Sigmoid colon (tissue), 7 donors: ENCODE measurements around the gene JPH2. TPM values are rescaled to one million over a fixed set of nuclear protein-coding genes. Genes with fewer than 3 reads are reported as not detected.

Experiments used
- DNase-seq: peaks from one replicate; pipeline ENCODE4 v3.0.0-alpha.2; 2019
- H3K27ac ChIP-seq, 4 donors: fragments of 200-600 bp; sonication (generic); one replicate each; pipeline ENCODE4 v1.5.1; 2016 to 2019; ENCODE audit warnings: mild to moderate bottlenecking in 1 of 4
- H3K27me3 ChIP-seq, 3 donors: fragments of 200-600 bp; sonication (generic); one replicate each; pipeline ENCODE4 v1.5.1; 2019; ENCODE audit warnings: mild to moderate bottlenecking in 1 of 3
- H3K36me3 ChIP-seq, 4 donors: fragments of 200-600 bp; sonication (generic); one replicate each; pipeline ENCODE4 v1.5.1; 2016 to 2019
- H3K4me1 ChIP-seq, 4 donors: fragments of 200-600 bp; sonication (generic); one replicate each; pipeline ENCODE4 v1.5.1; 2017 to 2019
- H3K4me3 ChIP-seq, 4 donors: fragments of 200-600 bp; sonication (generic); one replicate each; pipeline ENCODE4 v1.5.1; 2017 to 2019; ENCODE audit warnings: mild to moderate bottlenecking in 2 of 4, moderate library complexity in 1 of 4
- H3K9me3 ChIP-seq, 4 donors: fragments of 200-600 bp in 3 of 4; sonication (generic) in 3 of 4; one replicate each; pipeline versions ENCODE4 v1.5.1 to v1.6.1; 2013 to 2019
- CTCF ChIP-seq, 4 experiments: fragments of 450-650 bp in 3 of 4; fragments of 200-600 bp in 1 of 4; IDR thresholded peaks; one replicate each; pipeline ENCODE4 v1.5.1; 2016 to 2019; ENCODE audit warnings: antibody characterized with exemption in 4 of 4, mild to moderate bottlenecking in 3 of 4, moderate library complexity in 2 of 4
- EP300 ChIP-seq, 4 donors: sonication (generic); formaldehyde crosslinking; IDR thresholded peaks; one replicate each; pipeline ENCODE4 v1.6.1; 2017; ENCODE audit warnings: antibody characterized with exemption in 4 of 4
- POLR2A ChIP-seq, 2 donors: fragments of 450-650 bp; IDR thresholded peaks; one replicate each; pipeline ENCODE4 v1.6.1; 2016; ENCODE audit warnings: antibody characterized with exemption in 2 of 2, mild to moderate bottlenecking in 2 of 2, moderate library complexity in 2 of 2
- POLR2AphosphoS5 ChIP-seq, 4 donors: sonication (generic); formaldehyde crosslinking; IDR thresholded peaks; one replicate each; pipeline ENCODE4 v1.6.1; 2017; ENCODE audit warnings: antibody characterized with exemption in 4 of 4
- WGBS, 2 donors: extraction: QIAGEN DNeasy Blood & Tissue Kit; methylation state at CpG; one replicate each; pipeline ENCODE4 v1.1.7; 2013; 5-methylcytosine and 5-hydroxymethylcytosine counted together
- intact Hi-C: fragments of 100-400 bp; cut with DNase I; formaldehyde crosslinking; loops from one replicate; pipeline ENCODE4 v1.15.1; 2023
- polyA plus RNA-seq, 3 donors: library from polyadenylated mRNA; stranded (reverse); fragments of 200-250 nt; gene quantifications; one replicate each; pipeline ENCODE4 v1.2.3, GENCODE V29; 2013
- total RNA-seq, 4 donors: library from RNA; depleted of rRNA; stranded (reverse); fragments of >200 nt; gene quantifications; one replicate each; pipeline ENCODE4 v1.1.0, GENCODE V29; 2016
- donor health status: healthy with polysubstance abuse.
- donor health status: Bipolar disorder and iron deficiency.
- donor health status: healthy.

JPH2 gene
- total and polyA plus RNA-seq, 7 donors, result 0.23 to 166 (median 52.0) TPM

GRCh38 chr20:44106615-44107014 lies 80.4 kb downstream of the JPH2 start:
- TF ChIP-seq EP300 (IDR thresholded peaks at IDR 0.05), result no peak
- no peak for TF ChIP-seq POLR2A (IDR thresholded peaks at IDR 0.05)
- no peak for TF ChIP-seq CTCF (IDR thresholded peaks at IDR 0.05)
- no peak for TF ChIP-seq POLR2AphosphoS5 (IDR thresholded peaks at IDR 0.05)
- Histone ChIP-seq H3K27ac (no peak overlapping the region), H3K4me1 (peaks cover 0 to 23% (median 10%) of the 10 kb centered on the region in 4 donors), H3K9me3 (peaks cover 0 to 6% (median 3%) of the 10 kb centered on the region in 4 donors), H3K4me3 (no peak overlapping the region), H3K36me3 (peaks cover 0 to 4% (median 0%) of the 10 kb centered on the region in 4 donors), H3K27me3 (no peaks in the 10 kb centered on the region)
- 80 to 85% methylated on average over 5 of the region's 5 CpGs for WGBS, 2 donors
- intact Hi-C loops, result no loop called here
- no peak for DNase-seq

GRCh38 chr20:44104798-44105517 lies 82.0 kb downstream of the JPH2 start:
- peak; percentile 77 for DNase-seq
- Histone ChIP-seq H3K27me3 (no peaks in the 10 kb centered on the region), H3K4me3 (no peak overlapping the region), H3K4me1 (peaks cover 0 to 14% (median 7%) of the 10 kb centered on the region in 4 donors), H3K36me3 (peaks cover 0 to 4% (median 0%) of the 10 kb centered on the region in 4 donors), H3K27ac (peak overlapping the region in 2 of 4 donors; percentile 41 to 42), H3K9me3 (peaks cover 0 to 6% (median 3%) of the 10 kb centered on the region in 4 donors)
- 32 to 67% methylated on average over 7 of the region's 7 CpGs for WGBS, 2 donors
- TF ChIP-seq POLR2AphosphoS5 (IDR thresholded peaks at IDR 0.05) (peak in 2 of 4 donors; percentile 29 to 50), EP300 (IDR thresholded peaks at IDR 0.05) (no peak)
- intact Hi-C loops, result no loop called here

- H3K27ac ChIP-seq, result no peak overlapping the region
- peaks cover 0 to 21% (median 16%) of the 10 kb centered on the region in 4 donors for H3K4me1 ChIP-seq
- H3K27me3 ChIP-seq, result no peaks in the 10 kb centered on the region
- no peak for TF ChIP-seq EP300 (IDR thresholded peaks at IDR 0.05)
- TF ChIP-seq CTCF (IDR thresholded peaks at IDR 0.05), result no peak
- TF ChIP-seq POLR2A (IDR thresholded peaks at IDR 0.05), result no peak
- no peak for TF ChIP-seq POLR2AphosphoS5 (IDR thresholded peaks at IDR 0.05)
- no peaks in the 10 kb centered on the region for H3K36me3 ChIP-seq
- H3K9me3 ChIP-seq, result peaks cover 0 to under 1% (median 0%) of the 10 kb centered on the region in 4 donors
- H3K4me3 ChIP-seq, result no peak overlapping the region
- DNase-seq, result no peak
- WGBS, 2 donors, result 97 to 98% methylated on average over 1 of the region's 1 CpG
- intact Hi-C loops, result no loop called here
Measured at GRCh38 chr20:44102582-44102981, 84.4 kb downstream of the JPH2 start.

- 50 to 66% methylated on average over 7 of the region's 7 CpGs for WGBS, 2 donors
- Histone ChIP-seq H3K4me1 (peaks cover 0 to 16% (median 11%) of the 10 kb centered on the region in 4 donors), H3K27me3 (no peaks in the 10 kb centered on the region), H3K27ac (no peak overlapping the region), H3K4me3 (no peak overlapping the region), H3K36me3 (no peaks in the 10 kb centered on the region), H3K9me3 (no peaks in the 10 kb centered on the region)
- TF ChIP-seq CTCF (IDR thresholded peaks at IDR 0.05), result no peak
- TF ChIP-seq POLR2AphosphoS5 (IDR thresholded peaks at IDR 0.05), result no peak
- no peak for TF ChIP-seq POLR2A (IDR thresholded peaks at IDR 0.05)
- TF ChIP-seq EP300 (IDR thresholded peaks at IDR 0.05), result no peak
- intact Hi-C loops, result no loop called here
- DNase-seq, result no peak
Measured at GRCh38 chr20:44099832-44100231, 87.2 kb downstream of the JPH2 start.

GRCh38 chr20:44098657-44099056 lies 88.3 kb downstream of the JPH2 start:
- H3K36me3 ChIP-seq, result no peaks in the 10 kb centered on the region
- DNase-seq, result peak; percentile 36
- intact Hi-C loops, result no loop called here
- WGBS, 2 donors, result 95 to 96% methylated on average over 5 of the region's 5 CpGs
- no peaks in the 10 kb centered on the region for H3K27me3 ChIP-seq
- no peaks in the 10 kb centered on the region for H3K9me3 ChIP-seq
- H3K4me3 ChIP-seq, result no peak overlapping the region
- TF ChIP-seq CTCF (IDR thresholded peaks at IDR 0.05), result no peak
- peak in 1 of 4 donors; percentile 17 for TF ChIP-seq POLR2AphosphoS5 (IDR thresholded peaks at IDR 0.05)
- TF ChIP-seq EP300 (IDR thresholded peaks at IDR 0.05), result no peak
- peak overlapping the region in 1 of 4 donors; percentile 52 for H3K27ac ChIP-seq
- H3K4me1 ChIP-seq, result peaks cover 0 to 16% (median 7%) of the 10 kb centered on the region in 4 donors
